Kidney epithelial cell (primary cell): Measurements from ENCODE around the gene TMEM151A. TPM values are rescaled to one million over a fixed set of nuclear protein-coding genes. Genes with fewer than 3 reads are reported as not detected.
A peak's percentile ranks its signal among the peaks of the same experiment; 100 is the strongest.

ENCODE experiments used
- DNase-seq: peaks from one replicate; pipeline ENCODE4 v3.0.0-alpha.2; 2010; ENCODE audit warnings: low read depth
- H3K27me3 ChIP-seq: 2 replicates; pipeline ENCODE4 v1.6.0; 2011; ENCODE audit warnings: low read length; ENCODE audit not compliant: control insufficient read depth, insufficient read depth
- H3K36me3 ChIP-seq: 2 replicates; pipeline ENCODE4 v1.5.1; 2011; ENCODE audit warnings: low read length; ENCODE audit not compliant: control insufficient read depth, insufficient read depth
- H3K4me3 ChIP-seq: 2 replicates; pipeline ENCODE4 v1.5.1; 2011; ENCODE audit warnings: low read depth, mild to moderate bottlenecking, control low read depth, low read length
- CTCF ChIP-seq: IDR thresholded peaks from 2 replicates; pipeline ENCODE4 v1.5.1; 2011; ENCODE audit warnings: mild to moderate bottlenecking, moderate library complexity, low read length, control low read depth, inconsistent platforms; ENCODE audit not compliant: insufficient read depth, poor library complexity, severe bottlenecking
- total RNA-seq: library from RNA; depleted of rRNA; stranded (reverse); fragments of >200 nt; gene quantifications from 2 replicates; pipeline ENCODE4 v1.2.3, GENCODE V29; 2015

Gene TMEM151A
- total RNA-seq, 1 donor from 2014 or later, result 0.08 TPM

GRCh38 chr11:66311965-66312548 lies 20.4 kb downstream of the TMEM151A start:
- Histone ChIP-seq H3K36me3 (no peaks in the 10 kb centered on the region), H3K27me3 (peaks cover 2% of the 10 kb centered on the region), H3K4me3 (peak overlapping the region; percentile 61)
- DNase-seq, result peak; percentile 68
- TF ChIP-seq CTCF, result peak; percentile 95

GRCh38 chr11:66312549-66313320 lies 21.0 kb downstream of the TMEM151A start:
- Histone ChIP-seq H3K36me3 (no peaks in the 10 kb centered on the region), H3K4me3 (peak overlapping the region; percentile 61), H3K27me3 (peaks cover 2% of the 10 kb centered on the region)
- TF ChIP-seq CTCF, result no peak
- peak; percentile 91 for DNase-seq

- Histone ChIP-seq H3K27me3 (peaks cover 2% of the 10 kb centered on the region), H3K4me3 (peak overlapping the region; percentile 3), H3K36me3 (no peaks in the 10 kb centered on the region)
- DNase-seq, result no peak
- no peak for TF ChIP-seq CTCF
Measured at GRCh38 chr11:66313321-66314185, 21.9 kb downstream of the TMEM151A start.

GRCh38 chr11:66314186-66314501 lies 22.4 kb downstream of the TMEM151A start:
- Histone ChIP-seq H3K4me3 (no peak overlapping the region), H3K27me3 (peaks cover 2% of the 10 kb centered on the region), H3K36me3 (no peaks in the 10 kb centered on the region)
- DNase-seq, result no peak
- TF ChIP-seq CTCF, result no peak

GRCh38 chr11:66314561-66315497 lies 23.1 kb downstream of the TMEM151A start:
- no peak for TF ChIP-seq CTCF
- no peak for DNase-seq
- H3K27me3 ChIP-seq, result peaks cover 2% of the 10 kb centered on the region
- H3K36me3 ChIP-seq, result no peaks in the 10 kb centered on the region
- no peak overlapping the region for H3K4me3 ChIP-seq
